Limb (tissue), 2 donors: ENCODE measurements around the gene GRID2.
A peak's percentile ranks its signal among the peaks of the same experiment; 100 is the strongest.
"Not testable (repeated sequence)": the region's sequence is repeated elsewhere in the genome, so short reads cannot be mapped to it uniquely, and the experiment has no call there.

Experiments
- DNase-seq, 2 donors: peaks; one replicate each; pipeline ENCODE4 v3.0.0-alpha.2; 2016; ENCODE audit errors: extremely low spot score in 2 of 2

The GRID2 gene

DNA sequence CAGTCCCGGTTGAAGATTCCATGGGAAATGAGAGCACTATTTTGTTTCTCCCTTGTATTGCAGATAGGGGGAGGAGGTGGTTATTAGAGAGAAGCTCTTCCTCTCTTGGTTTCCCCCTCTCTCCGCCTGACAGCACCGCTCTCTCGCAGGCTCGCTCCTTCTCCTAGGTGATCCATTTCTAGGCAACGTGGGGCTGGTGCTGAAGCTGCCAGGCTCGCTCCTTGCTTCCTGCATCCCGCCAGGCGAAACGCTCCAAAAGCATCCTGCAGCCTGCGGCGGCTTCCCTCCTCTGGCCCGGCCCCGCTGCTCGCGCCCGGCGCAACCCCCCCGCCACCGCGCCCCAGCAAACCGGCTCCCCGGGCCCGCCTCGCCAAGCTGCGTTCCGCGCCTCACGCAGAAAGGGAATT lies at the start of gene GRID2:
GRID2 (plus strand) TSS at position 346 of the 407 bp plus-strand sequence.
- peak; percentile 26 to 79 for DNase-seq

DNA sequence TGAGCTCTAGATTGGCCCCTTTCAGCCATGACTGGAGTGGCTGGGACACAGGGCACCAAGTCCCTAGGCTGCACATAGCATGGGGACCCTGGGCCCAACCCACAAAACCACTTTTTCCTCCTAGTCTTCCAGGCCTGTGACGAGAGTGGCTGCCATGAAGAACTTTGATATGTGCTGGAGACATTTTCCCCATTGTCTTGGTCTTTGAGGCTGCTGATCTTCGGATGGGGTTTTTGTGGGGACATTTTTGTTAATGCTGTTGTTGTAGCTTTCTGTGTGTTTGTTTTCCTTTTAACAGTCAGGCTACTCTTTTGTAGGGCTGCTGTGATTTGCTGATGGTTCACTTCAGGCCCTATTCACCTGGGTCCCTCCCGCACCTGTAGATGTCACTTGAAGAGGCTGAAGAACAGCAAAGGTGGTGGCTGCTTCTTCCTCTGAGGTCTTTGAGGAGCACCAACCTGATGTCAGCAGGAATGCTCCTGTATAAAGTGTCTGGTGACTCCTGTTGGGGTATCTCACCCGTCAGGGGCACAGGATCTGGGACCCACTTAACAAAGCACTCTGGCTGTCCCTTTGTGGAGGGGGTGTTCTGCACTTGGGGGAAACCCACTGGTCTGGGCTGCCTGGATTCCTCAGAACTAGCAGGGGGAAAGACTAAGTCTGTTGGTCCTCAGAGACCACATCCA lies 49.6 kb upstream of the GRID2 start:
- no peak for DNase-seq

DNA sequence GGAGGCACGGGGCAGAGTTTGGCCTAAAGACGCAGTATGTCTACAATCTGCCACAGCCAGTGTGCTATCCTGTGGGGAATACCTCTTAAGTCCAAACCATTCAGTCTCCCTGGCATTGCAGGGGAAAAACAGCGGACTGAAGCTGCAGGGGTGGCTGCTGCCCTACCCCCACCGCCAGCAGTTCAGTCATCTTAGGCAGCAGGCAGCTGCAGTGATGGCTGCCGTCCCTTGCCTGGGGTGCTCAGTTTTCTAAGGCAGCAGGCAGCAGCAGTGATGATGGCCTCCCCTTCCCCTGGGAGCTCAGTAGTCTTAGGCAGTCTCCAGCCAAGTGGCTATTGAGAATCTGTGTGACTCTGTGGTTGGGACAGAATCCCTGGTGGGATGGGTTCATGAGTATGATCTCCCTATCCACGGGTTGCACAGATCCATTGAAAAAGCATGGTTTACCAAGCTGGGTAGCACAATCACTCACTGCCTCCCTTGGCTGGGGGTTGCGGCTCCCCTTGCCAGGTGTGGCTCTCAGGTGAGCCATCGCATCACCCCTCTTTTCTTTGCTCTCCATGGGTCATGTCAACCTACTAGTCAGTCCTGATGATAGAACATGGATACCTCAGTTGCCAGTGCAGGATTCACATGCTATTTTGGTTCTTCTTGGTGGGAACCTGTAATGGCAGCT lies 48.9 kb upstream of the GRID2 start:
- no peak for DNase-seq

DNA sequence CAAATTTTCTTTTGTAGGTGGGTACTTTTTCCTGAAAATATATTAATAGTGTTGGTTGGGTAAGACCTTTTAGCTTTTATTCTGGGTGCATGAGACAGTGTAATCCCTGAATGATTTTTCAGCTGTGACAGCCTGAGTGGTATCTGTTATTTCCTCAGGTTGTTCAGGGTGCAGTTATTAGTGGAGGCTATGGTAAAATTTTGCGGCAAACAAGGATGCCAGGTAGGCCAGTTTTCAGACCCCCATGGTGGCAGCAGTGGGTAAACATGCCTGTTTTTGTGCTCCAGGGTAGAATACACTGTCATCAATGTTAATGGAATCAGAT lies 47.9 kb upstream of the GRID2 start:
- no peak for DNase-seq

DNA sequence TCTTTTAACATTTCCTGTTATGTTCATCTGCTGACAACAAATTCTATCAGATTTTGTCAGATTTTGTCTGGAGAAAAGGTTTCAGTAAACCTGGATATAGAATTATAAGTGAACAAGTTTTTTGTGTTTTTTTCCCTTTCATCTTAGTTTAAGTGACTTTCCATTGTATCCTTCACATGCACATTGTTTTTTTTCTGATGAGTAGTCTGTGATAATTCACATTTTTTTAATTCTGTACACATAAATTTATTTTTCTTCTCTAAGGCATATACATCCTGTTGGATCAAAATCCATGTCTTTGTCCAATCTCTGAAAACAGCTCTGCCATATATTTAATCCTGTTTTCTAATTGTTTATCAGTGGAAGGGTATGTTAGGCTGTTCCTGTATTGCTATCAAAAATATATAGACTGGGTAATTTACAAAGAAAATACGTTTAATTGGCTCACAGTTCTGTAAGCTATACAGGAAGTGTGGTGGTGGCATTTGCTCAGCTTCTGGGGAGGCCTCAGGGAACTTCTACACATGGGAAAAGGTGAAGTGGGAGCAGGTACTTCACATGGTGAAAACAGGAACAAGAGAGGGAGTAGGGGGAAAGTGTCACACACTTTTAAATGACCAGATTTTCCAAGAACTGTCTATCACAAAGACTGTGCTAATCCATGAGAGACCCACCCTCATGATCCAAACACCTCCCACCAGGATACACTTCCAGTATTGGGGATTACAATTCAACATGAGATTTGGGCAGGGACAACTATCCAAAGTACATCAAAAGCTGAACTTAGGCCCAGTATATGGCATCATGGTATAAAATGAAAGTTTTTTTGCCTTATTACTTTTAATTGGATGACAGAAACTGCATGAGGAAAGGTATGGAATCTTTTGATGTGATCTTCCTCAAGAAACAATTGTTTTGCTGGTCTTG lies 45.6 kb upstream of the GRID2 start:
- no peak for DNase-seq

DNA sequence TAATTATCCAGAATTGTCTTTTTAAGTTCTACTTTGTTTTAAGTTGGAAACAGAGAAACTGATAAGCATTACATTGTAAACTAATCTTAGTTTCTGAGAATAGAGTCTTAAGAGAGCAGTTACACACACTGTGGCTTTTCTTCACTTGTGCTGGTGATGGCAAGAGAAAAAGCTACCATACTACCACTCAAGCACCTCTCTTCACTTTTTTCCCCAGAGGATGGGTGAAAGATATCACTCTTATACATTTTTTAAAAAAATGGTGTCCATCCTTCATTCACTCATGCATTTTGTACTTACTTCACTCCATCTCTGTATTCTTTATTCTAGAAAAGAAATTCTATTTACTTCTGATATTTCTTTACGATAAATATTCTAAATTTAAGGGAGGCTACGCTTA lies 42.5 kb upstream of the GRID2 start:
- no peak for DNase-seq

DNA sequence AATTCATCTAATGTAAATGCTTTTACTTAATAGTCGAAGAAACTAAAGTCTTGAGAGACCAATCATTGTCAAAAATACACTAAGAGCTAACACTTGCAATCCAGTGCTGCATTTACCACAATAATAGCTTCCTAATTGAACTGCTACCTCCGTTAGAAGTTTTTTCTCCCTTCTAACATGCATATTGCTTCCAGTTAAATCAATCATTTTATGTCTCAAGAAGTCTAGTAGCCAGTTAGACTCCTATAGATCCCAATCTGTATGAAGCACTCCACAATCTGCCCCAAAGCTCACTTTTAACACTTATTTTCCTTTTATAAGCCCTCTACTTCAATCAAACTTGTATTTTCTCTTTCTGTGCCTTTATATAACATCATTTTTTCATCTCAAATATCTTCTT lies 41.4 kb upstream of the GRID2 start:
- no peak for DNase-seq

DNA sequence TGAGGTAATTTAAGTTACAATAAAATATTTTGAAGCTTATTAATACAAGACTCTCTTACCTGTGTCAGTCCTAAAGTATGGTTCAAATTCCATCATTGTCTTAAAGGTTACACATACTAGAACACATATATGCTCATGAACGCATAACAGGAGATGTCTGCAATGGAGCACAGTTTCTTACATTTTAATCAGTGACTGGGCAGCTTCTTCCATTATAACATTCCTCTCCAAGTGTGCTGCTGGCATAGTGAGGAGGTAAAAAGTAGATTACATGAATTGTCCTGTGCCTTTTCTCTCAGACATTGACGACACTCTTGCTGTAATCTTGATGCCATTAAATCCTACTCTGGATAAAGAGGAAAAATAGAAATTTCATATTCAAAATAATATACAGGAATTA lies 40.8 kb upstream of the GRID2 start:
- DNase-seq: no peak

DNA sequence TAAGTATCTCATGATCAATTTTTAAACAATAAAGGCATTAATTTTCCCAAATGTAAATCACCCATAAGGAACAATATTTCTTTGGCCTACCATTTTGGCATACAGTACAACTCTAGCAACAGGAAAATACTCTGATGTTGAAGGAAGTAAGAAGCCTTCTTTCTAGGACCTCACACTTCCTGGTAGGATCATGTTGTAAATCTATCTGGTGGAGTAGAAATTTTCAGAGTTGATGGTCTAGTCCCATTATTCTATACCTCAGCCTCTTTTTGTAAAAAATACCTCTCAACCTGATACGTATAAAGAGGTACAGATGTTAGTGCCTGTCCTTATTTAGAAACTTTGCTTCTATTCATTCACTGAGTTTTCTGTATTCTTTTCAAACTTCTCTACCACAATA lies 40.2 kb upstream of the GRID2 start:
- DNase-seq: no peak

DNA sequence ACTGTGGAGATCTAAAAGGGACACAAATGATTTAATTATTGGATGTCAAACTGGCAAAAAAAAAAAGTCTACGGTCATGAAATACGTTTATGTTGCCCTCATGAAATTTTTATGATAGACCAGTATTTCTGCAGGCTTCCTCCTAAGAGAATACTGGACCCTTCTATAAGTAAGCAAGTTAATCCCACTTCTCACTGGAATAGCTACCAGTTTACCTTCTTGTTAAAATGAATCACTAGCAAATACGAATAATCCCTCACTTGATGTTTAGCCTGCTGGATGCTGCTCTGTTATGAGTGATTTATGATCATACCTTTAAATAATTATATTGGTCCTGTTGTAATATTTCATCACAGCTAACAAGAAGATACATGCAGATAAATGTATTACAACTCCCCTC lies 39.6 kb upstream of the GRID2 start:
- DNase-seq: no peak

DNA sequence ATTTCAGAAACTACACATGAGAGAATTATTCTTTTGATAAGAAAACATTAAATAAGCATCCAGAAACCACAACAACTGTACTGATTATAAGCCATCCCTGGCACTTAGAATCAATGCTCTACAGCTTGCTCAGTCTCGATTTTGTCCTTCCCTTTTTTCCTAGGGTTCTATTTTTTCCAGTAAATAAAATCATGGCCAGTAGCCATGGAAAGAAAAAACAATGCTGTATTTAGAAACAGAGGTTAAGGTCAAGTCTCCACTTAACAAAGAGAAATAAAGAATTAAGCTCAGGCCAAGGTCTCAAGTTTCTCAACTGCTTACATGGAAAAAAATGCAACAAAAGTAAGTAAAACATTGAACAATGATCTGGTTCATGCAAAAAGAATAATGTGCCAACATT lies 38.7 kb upstream of the GRID2 start:
- DNase-seq: peak in 1 of 2 donors; percentile 12

DNA sequence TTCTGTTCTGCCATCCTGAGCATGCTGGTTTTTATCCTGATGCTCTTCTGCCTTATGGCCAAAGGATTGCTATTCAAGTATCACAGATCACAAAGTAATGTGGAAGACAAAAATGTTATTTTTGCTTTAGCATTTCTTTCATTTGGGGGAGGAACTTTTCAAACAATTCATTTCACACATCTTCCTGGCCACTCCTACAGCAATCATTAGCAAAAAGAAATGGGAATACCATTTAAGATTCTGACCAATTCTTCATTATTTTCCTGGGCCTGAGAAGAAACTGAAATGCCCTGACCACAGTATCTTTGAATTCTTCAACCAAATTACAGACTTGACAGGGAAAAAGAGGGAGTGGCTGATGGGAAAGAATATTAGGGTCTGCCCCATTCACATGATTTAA lies 38.0 kb upstream of the GRID2 start:
- no peak for DNase-seq

DNA sequence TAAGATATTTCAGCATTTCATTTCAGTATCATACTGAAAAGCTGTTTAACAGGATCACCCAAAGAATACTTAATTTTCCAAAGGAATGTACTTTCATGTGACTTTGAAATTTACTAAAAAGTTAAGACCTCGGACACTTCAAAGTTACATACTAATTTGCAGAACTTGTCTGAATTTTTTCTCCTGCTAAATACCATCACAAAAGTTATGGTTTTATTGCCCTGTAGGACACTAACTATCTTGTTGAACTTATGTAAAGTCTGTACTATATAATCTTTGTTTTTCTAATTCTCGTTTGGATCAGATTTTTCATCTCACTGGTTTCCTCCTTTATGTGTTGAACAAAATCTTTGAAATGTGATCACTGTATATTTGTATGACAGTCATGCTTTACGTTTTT lies 37.2 kb upstream of the GRID2 start:
- DNase-seq: no peak

DNA sequence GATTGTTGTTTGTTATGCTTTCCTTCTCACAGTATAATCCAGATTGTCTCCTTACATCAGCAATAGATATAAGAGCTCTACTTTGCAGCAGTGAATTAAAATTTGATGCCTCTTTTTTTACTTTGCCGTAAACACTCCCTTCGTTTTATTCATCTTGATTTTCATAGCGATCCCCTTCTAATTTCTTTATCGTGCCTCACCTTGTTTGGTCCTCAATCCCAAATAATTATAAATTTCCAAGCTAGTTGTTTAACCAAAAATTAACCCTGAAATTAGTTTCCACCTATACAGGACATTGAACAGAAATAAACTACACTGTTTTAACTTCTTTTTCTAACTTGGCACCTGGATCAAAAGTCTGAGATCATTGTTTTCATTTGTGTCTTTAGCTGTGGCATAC lies 35.1 kb upstream of the GRID2 start:
- no peak for DNase-seq

DNA sequence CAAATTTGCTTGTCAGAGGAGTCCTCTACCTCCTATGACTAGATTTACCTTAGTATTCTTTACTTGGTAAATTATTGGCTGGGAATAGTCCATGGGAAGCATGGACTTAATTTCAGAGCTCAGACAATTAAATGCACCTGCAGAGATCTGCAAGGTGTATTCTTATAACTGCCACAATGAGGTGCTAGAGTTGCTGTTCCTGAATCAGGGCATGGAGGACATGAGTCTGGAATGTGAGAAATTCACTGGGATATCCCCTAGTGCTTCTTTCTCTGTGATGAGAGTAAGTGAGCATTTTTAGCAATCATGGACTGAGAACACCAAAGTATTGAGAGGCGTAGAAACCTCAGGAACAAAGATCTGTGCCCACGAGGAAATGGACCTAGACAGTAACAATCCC lies 32.9 kb upstream of the GRID2 start:
- DNase-seq: no peak

DNA sequence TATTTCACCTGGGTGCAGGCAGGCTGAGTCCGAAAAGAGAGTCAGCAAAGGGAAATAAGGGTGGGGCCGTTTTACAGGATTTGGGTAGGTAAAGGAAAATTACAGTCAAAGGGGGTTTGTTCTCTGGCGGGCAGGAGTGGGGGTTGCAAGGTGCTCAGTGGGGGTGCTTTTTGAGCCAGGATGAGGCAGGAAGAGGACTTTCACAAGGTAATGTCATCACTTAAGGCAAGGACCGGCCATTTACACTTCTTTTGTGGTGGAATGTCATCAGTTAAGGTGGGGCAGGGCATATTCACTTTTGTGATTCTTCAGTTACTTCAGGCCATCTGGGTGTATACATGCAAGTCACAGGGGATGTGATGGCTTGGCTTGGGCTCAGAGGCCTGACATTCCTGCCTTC lies 32.2 kb upstream of the GRID2 start:
- DNase-seq: not testable (repeated sequence)

DNA sequence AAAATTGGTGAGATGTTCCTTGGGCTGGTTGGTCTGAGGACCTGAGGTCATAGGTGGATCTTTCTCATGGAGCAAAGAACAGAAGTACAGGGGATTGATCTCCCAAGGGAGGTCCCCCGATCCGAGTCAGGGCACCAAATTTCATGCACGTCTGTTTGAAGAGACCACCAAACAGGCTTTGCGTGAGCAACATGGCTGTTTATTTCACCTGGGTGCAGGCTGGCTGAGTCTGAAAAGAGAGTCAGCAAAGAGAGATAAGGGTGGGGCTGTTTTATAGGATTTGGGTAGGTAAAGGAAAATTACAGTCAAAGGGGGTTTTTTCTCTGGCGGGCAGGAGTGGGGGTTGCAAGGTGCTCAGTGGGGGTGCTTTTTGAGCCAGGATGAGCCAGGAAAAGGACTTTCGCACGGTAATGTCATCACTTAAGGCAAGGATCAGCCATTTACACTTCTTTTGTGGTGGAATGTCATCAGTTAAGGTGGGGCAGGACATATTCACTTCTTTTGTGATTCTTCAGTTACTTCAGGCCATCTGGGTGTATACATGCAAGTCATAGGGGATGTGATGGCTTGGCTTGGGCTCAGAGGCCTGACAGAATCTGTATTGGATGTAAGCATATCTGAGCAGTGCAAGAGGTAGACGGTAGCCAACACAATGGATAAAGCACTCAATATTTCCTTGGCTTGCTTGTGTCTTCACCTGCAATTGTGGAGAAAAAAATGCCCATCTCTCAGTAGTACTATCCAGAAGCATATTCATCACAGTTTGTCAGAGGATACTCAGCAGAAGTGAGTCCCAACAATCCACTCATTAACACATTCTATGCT lies 26.5 kb upstream of the GRID2 start:
- not testable (repeated sequence) for DNase-seq

DNA sequence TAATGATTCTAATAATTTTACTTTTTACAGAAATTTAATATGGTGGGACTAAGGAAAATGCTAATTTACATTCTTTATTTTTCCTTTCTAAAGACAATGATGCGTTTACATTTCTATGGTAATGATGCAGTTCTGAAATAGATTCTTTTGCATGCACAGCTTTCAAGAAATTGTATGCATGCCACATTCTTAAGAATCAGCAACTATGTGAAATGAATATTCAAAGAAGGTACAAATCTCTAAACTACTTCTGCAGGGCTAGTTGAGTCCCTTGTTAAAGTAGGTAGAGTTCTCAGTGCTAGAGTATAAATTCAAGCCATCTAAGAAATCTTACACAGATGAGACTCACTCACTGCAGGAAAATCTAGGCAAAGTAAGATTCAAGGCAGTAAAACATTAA lies 24.5 kb upstream of the GRID2 start:
- DNase-seq: no peak

DNA sequence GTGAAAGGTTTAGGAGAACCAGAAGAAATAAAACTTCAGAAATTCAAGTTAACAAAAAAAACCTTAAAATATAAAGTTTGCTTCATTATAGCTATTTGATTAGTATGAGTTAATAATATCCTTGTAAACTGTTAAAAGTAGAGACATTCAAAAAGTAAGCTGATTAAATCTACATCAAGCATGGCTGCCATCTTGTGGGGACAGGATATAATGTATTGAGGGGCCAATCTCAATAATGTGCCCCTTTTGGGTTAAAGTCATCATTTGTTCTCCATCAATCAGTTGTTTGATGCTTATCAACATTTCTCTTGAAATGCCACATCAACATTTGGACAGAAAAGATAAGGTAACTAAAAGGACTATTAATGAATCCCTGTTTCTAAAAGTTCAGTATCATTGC lies 4.6 kb upstream of the GRID2 start:
- DNase-seq: no peak

DNA sequence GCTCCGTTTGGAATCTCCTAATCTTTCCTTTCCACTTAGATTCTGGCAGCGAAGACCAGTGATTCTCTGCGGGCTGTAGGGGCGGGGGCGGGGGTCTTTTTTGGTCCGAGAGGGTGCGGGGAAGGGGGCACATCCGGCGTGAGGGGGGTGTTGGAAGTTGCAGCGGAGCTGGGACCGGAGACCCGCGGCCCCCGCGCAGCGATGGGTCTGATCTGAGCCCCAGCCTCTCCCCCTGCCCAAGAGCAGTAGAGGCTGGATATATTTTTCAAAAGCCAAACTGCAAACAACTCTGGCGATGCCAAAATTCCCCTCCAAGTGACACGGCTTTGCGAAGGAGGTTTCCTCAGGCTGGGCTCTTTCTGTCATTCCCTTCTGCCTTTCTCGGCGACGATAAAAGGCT lies 355 bp downstream of the GRID2 start:
- DNase-seq: no peak

DNA sequence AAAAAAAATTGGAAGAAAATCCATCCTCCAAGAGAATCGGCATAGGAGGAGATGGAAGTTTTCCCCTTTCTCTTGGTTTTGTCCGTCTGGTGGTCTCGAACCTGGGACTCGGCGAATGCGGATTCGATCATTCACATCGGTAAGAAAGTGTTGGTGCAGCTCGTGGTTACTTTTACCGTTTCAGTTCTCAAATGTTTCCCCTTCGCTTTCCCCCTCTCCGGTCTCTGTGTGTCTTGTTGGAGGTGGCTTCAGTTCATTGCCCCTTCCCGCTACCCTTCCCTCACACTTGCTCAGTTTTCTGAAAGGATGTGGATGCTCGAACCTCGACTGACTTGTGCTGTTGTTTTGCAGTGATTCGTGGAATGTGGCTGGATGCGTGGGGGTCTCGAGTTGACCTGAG lies 840 bp downstream of the GRID2 start:
- DNase-seq: peak in 1 of 2 donors; percentile 59
